Measurements from ENCODE around the gene P2RY12.
"Not testable (repeated sequence)": the region's sequence is repeated elsewhere in the genome, so short reads cannot be mapped to it uniquely, and the experiment has no call there.

P2RY12 gene

DNA sequence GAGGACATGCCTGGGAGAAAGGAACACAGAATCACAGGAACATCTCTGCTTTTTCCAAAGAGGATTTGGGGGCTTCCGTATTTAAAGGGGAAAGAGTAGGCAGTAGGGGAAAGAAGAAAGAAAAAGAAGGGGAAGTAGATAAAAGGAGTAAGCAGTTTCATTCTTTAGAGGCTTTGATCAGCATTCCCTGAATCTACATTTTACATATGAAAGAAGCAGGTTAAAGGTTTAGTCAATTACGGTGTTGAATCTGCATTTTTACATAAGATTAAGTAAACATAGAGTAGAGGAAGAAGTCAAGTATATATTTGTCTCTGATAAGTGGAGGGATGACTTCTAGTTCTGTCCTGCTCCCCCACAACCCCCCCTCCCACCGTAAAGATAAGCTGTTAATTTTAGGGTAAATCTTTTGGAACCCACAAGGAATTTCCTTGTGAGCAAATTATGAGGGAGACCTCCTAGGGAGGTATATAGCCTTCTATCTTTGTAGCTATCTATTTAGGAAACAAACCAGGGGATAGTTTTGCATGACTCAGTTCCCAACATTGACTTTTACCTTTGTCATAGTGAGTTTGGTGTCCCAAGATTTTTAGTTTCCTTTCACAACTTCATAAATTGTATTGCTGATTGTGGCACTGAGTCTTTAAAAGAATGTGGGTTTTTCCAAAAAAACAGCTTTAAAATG is 8.7 kb upstream of the P2RY12 start:
- DNase-seq (ENCODE audit: low read depth): no peak

DNA sequence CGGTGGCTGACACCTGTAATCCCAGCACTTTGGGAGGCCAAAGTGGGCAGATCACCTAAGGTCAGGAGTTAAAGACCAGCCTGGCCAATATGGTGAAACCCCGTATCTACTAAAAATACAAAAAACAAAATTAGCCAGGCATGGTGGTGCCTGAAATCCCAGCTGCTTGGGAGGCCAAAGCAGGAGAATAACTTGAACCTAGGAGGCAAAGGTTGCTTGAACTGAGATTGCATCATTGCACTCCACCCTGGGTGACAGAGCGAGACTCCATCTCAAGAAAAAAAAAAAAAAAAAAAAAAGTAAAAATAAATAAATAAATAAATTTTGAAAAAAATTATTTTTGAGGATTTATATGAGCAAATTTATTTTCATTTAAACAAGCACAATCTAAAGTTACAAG is 7.6 kb upstream of the P2RY12 start:
- DNase-seq (ENCODE audit: low read depth): not testable (repeated sequence)

DNA sequence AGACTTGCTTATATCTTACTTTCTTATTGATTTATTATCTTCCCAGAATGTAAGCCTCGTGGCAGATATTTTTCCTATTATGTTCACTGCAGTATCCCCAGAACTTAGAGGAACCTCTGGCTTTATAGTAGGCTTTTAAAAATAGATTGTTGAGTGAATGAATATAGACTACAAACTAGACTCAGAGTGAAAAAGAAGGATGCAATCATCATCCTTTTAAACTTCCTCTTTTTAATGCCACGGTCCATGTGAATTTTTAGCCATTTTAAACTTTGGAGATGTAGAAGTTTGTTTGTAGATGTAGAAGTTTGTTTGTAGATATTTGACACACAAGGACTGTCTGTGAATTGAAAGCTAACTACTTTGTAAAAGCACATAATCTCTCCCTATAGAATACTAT is 7.2 kb upstream of the P2RY12 start:
- no peak for DNase-seq (ENCODE audit: low read depth)

DNA sequence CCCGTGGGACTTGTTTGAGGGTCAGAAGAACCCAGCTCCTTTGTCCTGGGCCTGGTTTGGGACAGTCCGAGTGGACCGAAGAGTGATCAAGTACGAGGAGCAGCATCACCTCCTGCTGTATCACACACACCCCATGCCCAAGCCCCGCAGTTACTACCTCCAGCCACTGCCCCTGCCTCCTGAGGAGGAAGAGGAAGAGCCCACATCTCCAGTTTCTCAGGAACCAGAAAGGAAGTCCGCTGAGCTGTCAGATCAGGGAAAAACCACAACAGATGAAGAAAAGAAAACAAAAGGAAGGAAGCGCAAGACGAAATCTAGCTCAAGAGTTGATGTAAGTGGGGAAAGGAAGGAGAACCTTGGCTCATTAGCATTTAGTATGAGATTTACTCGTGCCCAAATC is 3.3 kb upstream of the P2RY12 start:
- no peak for DNase-seq (ENCODE audit: low read depth)

DNA sequence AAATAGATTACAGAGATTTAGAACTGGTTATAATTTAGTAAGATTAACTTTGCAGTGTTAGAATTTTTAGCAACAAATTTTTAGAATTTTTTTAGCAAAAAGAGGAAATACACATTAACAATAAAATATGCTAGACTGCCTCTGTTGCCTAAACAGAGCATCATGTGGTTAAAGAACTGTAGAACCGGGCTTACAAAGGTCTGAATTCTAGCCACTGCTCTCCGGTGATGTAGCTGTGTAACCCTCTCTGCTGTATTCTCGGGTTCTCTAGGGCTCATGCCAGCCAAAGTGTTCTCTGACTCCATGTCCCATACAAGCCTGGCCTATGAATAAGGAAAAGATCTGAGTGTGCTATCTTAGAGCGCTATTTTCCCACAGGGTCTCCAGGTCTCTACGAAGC is 2.9 kb upstream of the P2RY12 start:
- no peak for DNase-seq (ENCODE audit: low read depth)

DNA sequence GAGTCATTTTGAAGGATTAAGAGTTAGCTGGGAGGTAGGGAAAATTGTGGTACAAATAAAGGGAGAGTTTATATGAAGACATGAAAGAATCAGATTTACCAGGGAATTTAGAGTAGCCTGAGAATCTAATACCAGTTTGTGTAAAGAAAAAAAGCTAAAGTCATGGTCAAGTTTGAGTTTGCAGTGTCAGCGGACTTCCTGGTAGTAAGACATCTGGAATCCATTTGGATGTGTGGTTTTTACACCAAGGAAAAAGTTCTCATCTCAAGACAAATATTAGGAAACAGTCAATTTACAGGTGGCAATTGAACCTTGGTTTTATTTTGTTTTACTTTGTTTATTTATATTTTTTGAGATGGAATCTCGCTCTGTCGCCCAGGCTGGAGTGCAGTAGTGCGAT is 1.5 kb upstream of the P2RY12 start:
- no peak for DNase-seq (ENCODE audit: low read depth)

DNA sequence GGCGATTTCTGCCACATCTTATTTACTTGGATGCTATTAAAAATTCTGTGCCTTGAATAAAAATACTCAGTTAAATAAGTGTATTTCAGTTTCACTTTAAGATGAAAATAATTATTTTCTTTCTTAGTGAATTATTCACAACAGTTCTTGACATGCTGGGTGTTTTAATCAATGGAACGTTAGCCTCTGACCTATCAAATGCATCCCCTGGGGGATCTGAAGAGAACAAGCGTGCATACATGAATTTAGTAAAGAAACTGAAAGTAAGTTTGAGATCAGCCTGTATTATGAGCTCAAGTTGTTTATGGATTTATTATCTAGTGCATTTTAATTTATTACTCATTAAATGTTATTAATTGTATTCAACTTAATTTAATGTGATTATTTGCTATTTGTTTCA is 597 bp downstream of the P2RY12 start:
- no peak for DNase-seq (ENCODE audit: low read depth)

DNA sequence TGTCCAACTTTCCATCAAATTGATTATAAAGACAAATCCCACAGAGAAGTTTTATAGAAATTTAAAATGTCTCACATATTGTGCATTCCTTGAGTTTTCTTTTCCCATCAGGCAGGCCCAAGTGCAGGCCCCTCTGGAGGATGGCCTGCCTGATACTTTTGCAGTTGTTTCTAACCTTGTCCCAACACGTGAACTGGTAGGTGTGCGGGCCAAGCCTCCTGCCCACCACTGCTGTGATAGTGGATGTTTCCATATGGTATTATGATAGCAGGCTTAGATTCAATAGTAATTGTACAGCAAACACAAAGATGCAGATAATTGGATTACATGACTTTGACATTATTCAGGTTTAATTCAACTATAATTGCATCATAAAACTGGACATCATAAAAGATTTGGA is 1.4 kb downstream of the P2RY12 start:
- no peak for DNase-seq (ENCODE audit: low read depth)

DNA sequence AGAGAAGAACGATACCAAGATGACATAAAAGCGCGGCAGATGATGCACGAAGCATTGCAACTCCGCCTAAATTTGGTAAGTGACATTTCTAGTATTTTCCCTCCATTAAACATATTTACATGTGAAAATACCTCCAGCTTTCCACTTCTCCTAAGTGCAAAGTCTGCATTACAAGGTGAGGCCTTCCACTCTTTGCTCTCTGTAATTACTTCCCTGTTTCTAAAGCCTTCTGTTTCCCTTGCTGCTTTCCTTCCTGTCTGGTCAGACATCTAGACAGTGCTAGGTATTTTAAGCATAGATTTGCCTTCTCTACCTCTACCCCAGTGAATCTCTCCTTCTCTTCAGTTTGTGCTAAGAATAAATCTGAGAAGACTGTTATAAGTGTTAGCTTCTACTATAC is 1.9 kb downstream of the P2RY12 start:
- DNase-seq (ENCODE audit: low read depth): no peak

DNA sequence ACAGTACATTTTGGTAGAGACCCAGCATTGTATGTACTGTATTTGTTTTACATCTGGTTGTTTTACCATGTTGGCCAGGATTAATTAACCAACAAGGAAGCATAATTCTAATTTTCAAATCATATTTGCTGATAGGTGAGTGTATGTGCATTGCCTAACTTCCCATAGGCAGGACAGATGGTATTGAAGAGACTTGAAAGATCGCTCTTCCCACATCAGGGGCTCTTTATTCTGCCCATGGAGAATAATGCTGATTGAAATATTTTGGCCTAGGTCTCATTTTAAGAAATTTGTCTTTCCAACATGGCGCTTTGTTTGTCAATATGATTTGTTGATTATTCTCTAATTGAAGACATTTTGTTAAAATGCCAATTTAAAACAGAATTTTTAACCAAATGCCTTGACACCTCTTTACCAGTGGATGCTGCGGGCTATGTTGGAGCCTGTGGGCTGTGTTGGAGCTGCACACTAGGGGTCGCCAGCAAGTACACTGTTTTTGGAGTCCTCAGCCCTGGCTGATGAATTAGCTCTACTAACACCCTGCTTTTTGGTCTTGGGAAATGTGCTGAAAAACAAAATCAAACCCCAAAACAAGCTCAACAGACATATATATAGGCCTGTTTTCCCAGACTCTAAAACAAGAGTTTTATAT is 5.3 kb downstream of the P2RY12 start:
- DNase-seq (ENCODE audit: low read depth): no peak

DNA sequence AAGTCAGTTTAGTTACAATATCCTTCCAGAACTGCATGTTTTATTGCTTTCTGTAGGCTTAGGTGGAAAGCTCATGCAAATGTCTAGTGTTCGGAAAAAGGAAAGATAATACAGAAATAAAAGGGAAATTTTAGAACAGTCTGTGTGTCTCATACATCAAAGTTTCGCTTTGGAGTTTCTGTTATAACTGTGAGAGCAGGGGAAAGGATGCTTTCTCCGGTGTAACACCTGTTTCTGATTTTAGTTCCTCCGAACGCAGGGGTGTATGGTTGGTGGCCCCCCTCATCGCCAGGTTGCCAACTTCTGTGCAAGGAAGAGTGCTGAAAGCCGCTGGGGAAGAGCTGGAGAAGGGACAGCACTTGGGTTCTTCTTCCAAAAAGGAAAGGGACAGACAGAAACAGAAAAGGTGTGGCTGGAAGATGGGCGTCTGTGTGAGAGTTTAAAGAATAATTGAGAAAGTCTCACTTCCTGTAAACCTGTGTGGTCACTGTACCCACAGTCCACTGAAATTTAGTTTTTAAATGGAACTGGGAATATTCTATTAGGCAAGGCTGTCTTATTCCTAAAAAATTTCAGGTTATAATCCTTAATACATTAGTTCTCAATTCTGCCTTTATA is 6.7 kb downstream of the P2RY12 start:
- no peak for DNase-seq (ENCODE audit: low read depth)

DNA sequence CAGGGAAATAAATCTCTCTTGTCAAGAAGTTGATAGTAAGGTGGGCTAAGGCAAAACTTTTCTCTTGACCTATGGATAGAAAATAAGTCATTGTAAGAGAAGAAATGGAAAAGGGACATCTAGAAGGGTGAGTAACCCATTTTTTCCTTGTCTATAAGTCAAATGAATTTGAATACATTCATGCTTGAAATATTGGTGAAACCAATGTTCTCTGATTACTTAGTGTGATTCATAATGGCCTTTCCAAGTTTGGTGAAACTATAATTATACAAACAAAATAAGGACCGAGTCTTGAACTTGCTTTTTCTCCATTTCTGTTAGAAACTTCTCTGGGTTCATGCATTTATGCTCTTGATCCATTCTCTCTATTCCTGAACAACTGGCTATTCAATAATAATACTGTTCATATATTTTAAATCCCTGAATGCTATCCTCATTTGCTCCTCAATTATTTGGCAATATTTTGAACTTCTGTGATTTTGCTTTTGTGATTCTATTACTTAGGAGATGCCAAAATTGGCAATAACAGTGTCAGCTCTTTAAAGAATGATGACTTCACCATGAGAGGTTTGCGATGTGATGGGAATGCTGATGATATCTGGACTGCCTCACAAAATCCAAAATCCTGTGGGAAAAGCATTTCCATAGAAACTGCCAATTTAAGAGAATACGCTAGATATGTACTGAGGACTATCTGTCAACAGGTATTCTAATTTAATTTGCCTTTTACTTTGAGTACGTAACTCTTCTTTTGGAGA is 12.3 kb downstream of the P2RY12 start:
- DNase-seq (ENCODE audit: low read depth): no peak

DNA sequence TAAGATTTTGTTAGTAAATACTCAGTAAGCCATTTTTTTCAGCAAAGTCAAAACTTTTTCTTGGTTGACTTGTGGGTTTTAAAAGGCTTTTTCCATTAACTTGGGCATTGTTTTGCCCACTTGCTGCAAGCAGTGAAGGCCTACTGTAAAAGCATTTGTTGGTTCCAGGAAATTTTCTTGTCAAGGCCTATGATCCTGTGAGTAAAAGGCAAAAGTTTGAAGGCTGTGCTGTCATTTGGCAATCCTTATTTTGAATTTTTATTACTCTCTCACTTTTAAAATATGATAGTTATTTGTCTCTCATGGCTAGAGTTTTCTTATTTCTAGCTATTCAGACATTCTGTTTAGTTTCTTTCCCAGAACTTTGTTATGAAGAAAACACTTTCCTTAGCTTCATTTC is 13.0 kb downstream of the P2RY12 start:
- no peak for DNase-seq (ENCODE audit: low read depth)

DNA sequence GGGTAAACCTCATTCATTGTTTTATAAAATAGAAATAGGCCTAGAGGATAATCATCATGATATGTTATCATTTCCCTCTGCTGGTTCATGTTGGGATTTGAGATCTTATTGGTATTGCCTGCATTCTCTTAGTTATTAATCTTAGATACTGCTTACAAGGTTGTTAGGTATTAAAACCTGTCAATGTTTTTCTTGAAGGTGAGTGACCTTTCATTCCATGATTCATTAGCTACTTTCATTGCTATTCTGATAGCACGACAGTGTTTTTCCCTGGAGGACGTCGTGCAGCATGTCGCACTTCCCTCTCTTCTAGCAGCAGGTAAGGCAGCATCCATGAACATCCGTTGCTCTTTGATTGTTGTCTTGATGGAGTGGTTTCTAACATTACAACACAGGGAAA is 17.1 kb downstream of the P2RY12 start:
- DNase-seq (ENCODE audit: low read depth): no peak

DNA sequence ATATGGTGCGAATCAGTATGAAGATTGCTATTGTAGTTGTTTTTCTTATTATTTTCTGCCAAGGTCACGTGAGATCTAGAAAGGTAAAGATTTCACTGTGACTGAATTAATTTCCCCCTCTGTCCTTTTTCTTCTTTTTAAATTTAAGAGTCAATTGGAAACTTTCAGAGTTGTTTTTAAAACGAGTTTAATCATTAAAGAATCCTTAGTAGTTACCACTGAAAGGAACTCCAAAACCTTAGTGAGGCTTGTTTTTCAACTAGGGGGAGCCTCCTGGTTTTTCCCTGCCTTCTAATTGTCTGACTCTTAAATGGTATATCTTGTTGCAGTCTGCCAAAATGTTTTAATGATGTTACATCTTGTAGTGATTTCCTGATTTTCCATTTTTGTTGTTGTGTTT is 17.6 kb downstream of the P2RY12 start:
- no peak for DNase-seq (ENCODE audit: low read depth)

DNA sequence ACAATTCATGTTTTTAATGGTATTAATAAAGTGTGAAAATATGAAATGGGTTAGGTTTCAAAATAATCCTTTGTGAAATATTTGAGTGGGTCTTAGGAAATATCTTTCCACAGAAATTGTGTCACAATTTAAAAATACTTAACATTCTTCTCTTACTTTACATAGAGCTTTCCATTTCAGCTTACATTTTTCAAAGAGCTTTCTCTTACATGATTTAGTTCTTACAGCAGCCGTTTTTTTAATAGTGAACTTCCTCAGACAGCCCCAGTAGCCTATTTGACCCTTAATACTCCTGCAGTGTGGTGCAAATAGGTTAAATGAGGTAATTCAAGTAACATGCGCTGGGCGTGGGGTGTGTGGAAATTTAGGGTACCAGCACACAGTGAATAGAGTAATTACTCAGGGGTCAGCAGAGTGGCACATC is 21.8 kb downstream of the P2RY12 start:
- no peak for DNase-seq (ENCODE audit: low read depth)

DNA sequence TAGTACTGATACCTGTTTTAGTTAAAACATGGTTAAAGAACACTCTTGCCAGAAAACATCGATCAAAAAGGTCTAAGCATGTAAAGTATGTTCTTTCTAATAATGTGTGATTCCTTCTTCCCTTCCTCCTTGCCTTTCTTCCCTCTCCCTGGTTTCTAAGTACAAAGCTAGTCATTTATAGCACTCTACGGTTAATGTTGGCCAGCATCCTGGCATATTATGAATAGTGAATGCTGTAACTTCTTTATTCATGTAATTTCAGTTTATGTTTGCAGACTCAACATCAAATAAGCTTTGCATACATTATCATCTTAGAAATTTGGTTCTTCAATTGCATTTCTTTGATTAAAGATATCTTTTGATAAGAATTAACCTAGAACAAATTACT is 27.1 kb downstream of the P2RY12 start:
- DNase-seq (ENCODE audit: low read depth): no peak

DNA sequence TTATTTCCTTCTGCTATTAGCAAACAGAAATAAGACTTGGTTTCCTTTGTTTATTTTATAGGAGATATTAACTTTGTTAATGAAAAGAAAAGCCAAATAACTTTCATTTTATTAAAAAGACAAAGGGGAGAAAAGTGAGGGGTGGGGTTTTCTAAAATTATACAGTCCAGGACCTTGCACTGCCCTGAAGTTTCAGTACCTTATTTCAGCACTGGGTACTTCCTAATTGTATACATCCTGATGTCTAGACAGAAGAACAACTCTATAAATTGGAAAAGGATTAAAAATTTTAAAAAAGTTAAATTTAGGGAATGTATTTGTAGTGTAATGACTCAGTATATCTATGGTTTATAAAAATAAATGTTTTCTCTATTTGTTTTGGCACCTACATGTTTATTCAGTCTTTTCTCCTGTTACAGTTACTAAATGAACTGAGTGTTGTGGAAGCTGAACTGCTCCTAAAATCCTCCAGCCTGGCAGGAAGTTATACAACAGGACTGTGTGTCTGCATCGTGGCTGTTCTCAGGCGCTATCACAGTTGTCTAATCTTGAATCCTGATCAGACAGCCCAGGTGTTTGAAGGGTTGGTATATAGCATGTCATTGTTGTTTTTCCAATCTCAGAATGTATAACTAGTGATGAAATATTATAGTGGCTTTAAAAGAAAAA is 27.6 kb downstream of the P2RY12 start:
- DNase-seq (ENCODE audit: low read depth): no peak

DNA sequence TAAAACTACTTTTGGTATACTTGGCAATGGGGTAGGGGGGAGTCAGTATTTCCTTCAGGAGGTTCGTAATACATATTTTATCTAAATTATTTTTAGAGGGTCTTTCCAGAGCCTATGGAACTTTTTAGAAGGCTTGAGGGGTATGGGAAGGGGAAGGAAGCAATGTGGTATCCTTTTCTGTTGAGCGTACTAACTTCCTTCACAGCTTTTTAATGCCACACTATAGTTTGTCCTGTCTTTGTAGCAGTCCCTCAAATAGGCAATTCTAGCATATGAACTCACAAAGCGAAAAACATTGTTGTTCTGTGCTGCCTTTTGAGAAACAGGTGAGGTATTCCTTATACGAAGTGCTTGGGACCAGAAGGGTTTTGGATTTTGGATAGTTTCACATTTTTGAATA is 32.9 kb downstream of the P2RY12 start:
- DNase-seq (ENCODE audit: low read depth): no peak

DNA sequence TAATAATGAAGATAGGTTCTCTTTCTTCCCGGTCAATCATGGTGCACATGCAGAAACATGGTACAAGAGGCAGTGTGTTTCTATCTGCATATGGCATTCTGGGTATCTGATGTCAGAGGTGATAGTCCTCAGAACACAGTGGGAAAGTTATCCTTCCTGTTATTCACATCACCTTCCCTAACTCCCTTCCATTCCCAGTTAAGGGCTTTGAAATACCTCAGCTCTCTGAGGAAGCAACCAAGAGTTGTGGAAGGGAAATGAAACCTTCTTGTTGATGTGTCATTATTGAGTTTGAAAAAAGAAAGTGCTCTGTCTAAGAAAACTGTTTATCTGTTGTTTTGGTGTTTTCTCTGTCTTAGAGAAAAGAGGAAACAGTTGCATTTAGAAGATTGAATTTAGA is 33.3 kb downstream of the P2RY12 start:
- DNase-seq (ENCODE audit: low read depth): no peak

DNA sequence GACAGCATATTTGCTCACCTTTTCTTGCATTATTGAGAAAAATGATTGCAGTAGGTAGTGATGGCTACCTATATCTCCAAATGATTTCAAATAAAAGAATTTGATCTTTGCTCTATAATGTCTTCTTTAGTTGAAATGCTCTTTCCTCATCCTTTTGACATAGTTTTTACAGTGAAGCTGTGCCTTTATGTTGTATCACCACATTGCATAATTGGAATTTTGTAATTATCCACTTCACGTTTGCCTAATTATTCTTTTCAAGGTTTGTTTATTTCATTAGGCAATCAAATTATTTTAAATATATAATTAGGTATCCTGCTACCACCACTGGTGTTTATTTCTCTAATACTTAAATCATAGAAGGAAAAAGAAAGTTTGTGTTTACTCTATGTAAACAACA is 33.9 kb downstream of the P2RY12 start:
- no peak for DNase-seq (ENCODE audit: low read depth)

DNA sequence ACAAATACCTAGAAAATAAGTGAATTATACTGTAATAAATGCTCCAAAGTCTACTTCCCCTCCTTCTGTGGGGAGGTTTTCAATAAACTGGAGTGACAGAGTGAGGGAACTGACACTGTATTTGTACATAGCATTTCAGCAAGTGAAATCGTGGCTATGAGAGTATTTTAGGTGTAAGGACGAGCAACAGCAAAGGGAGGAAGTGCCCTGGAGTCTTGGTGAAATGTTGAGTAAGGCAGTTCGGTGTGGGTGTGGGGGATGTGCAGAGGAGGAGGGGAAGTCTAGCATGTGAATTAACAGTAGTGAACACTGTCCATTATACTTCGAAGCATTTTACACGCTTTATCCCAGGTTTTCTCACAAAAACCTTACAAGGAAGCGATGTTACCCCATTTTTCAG is 37.1 kb downstream of the P2RY12 start:
- no peak for DNase-seq (ENCODE audit: low read depth)

DNA sequence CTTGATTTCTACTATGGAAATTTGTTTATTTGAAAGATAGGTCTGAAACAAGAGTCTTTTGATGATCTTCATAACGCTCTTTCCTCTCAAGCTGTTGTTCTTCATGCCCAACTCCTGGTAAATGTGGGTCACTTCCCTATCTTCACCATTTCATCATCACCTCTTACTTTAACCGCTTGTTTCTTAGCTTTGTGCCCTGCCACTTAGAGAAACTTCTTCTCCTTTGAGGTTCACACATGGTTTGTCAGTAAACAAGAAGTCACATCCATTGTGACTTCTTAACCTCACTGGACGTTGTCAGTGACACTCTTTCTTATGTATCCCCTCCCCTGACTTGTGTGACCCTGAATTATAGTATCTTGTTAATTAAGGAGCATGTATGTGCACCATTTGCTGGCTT is 38.3 kb downstream of the P2RY12 start:
- DNase-seq (ENCODE audit: low read depth): no peak
